Heart left ventricle (tissue), 13 donors: ENCODE data around the gene SGK1.

Experiments
- CTCF ChIP-seq, 12 donors: fragments of 200-600 bp; sonication (generic) in 4 of 12; IDR thresholded peaks; one replicate each; pipeline versions ENCODE4 v1.5.0 to v1.8.0; 2018 to 2022; ENCODE audit warnings: antibody characterized with exemption in 12 of 12, mild to moderate bottlenecking in 5 of 12
- POLR2A ChIP-seq, 2 donors: fragments of 450-650 bp; IDR thresholded peaks; one replicate each; pipeline ENCODE4 v1.6.1; 2017; ENCODE audit warnings: antibody characterized with exemption in 2 of 2, mild to moderate bottlenecking in 2 of 2, moderate library complexity in 2 of 2
- donor health status: ischemic (EF 13 %, LVEDD 7.1; RV severe dilation, severe dysfunction).
- donor health status: DM: no; HTN: yes; CAD: no.
- donor health status: DM: no; HTN: no; CAD: no.
- donor health status: ischemic (EF 25% LVEDD 6.9; RV normal size, moderate dysfunction).
- donor health status: ischemic (EF 25% LVEDD 5.7; RV mildly dilated, moderate dysfunction).
- donor health status: ischemic (EF 35%, LVEDD 5.7; RV mildly dilated, moderate dysfunction).
- donor health status: nonischemic (EF 11% LVEDD 7.7; RV severe dilation, severe dysfunction).
- donor health status: DM: yes; HTN: yes; CAD: no.
- donor health status: PGD.
- donor health status: ischemic (EF 29% LVEDD 5.4; RV normal size, mild dysfunction).
- donor health status: nonischemic (EF 23%, LVEDD 6.1; RV moderate dilation, normal function).

GRCh38 chr6:134299236-134299635 lies 18.7 kb downstream of the SGK1 start:
- no peak for TF ChIP-seq CTCF (IDR thresholded peaks at IDR 0.05)
- TF ChIP-seq POLR2A (IDR thresholded peaks at IDR 0.05) = no peak
